Stimulated activated CD4-positive, alpha-beta T cell treated with anti-CD3 and anti-CD28 coated beads, Interleukin-2, amount 100 ng/mL, for 48 hours (primary cell): Measurements from ENCODE around the gene HGFAC.
"Not testable (repeated sequence)": the region's sequence is repeated elsewhere in the genome, so short reads cannot be mapped to it uniquely, and the experiment has no call there.

Experiments used
- DNase-seq, 2 donors: peaks; one replicate each; pipeline ENCODE4 v3.0.0-alpha.2; 2020

HGFAC gene

DNA sequence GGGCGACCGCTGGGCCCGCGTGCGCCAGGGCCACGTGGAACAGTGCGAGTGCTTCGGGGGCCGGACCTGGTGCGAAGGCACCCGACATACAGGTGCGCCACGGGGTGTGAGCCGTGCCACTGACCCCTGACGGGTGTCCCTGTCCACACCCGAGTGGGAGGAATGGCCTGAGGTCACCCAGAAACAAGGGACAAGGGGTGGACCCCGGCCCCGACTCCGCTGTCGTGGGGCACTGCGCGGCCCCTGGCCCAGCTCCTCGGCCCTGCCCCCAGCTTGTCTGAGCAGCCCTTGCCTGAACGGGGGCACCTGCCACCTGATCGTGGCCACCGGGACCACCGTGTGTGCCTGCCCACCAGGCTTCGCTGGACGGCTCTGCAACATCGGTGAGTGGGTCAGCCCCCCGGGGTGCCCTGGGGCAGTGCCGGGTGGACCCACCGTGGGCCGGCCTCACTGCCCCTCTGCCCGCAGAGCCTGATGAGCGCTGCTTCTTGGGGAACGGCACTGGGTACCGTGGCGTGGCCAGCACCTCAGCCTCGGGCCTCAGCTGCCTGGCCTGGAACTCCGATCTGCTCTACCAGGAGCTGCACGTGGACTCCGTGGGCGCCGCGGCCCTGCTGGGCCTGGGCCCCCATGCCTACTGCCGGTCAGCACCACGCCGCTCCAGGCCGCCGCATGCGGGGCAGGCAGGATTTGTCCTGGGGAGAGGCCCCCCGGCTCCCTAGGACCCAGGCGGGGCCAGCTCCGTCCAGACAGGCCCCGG lies 2.8 kb downstream of the HGFAC start:
- no peak for DNase-seq

DNA sequence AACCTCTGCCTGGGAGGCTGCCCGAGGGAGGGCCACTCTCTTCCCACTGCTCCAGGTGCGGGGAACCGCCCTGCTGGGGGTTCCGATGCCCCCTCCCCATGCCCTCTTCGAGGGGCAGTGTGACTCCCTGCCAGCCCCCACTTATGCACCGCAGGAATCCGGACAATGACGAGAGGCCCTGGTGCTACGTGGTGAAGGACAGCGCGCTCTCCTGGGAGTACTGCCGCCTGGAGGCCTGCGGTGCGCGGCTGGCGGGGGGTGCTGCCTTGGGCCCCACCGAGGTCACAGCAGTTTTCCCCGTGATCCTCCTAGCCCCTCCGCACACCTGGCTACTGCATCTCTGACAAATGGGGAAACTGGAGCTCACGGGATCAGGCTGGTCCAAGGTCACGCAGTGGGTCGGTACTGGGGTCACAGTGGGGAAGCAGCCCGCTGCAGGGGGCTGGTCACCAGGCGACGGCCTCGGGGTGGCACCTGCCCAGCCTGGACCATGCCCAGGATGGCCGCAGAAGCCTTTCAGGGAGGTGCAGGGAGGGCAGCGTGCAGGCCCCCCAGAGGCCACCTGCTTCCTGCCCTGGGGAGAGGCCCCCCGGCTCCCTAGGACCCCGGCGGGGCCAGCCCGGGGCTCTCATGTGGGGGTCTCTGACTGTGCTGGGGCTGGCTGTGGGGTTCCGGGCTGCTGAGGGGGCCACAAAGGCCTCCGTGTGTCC lies 3.5 kb downstream of the HGFAC start:
- no peak for DNase-seq

DNA sequence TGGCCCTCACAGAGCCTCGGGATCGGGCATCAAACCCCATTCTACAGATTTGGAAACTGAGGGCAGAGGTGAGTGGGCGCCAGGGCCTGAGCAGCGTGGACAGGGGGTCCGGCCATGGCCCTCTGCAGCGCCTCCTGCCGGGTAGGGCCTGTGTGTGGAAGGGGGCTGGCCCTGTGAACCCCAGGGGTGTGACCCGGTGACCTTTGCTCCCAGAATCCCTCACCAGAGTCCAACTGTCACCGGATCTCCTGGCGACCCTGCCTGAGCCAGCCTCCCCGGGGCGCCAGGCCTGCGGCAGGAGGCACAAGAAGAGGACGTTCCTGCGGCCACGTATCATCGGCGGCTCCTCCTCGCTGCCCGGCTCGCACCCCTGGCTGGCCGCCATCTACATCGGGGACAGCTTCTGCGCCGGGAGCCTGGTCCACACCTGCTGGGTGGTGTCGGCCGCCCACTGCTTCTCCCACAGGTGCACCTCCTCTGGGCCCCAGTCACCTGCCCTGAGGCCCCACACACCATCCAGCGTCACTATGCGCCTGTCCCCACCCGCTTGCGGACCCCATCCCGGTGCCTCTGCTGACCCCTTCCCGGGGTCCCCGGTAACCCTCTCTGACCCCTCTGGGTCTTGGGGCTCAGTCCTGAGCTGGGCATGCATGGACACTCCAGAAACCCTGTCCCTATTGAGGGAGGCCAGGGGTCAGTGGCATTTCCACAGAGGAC lies 4.2 kb downstream of the HGFAC start:
- DNase-seq = no peak

DNA sequence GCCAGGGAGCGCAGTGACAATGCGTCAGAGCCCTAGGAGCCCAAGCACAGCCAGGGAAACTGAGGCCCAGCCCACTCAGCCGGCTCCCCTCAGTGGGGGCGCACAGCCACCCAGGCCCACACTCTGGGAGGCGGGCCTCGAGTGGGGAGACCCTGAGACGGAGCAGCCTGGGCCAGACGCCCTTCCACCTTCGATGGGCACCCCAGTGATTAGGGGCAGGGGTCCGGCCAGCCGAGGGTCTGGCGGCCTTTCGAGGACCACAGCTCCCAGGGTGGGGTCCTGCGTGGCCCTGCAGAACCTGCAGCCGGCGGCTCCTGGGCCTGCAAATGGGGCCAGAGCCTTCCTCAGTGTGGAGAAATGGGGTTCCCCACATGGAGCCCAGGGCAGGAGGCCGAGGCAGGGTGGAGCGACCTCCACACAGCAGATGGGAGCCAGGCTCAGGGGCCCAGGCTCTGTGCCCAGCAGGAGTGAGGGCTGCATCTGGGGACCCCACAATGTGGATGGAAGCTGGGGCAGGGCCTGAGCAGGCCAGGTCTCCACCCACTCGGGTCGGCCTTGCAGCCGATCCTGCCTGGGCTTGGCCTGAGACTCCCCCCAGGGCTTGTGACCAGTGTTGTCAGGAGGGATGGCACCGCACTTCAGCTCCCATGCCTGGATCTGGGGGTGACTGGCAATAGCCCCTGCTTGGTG lies 5.0 kb downstream of the HGFAC start:
- DNase-seq = no peak

DNA sequence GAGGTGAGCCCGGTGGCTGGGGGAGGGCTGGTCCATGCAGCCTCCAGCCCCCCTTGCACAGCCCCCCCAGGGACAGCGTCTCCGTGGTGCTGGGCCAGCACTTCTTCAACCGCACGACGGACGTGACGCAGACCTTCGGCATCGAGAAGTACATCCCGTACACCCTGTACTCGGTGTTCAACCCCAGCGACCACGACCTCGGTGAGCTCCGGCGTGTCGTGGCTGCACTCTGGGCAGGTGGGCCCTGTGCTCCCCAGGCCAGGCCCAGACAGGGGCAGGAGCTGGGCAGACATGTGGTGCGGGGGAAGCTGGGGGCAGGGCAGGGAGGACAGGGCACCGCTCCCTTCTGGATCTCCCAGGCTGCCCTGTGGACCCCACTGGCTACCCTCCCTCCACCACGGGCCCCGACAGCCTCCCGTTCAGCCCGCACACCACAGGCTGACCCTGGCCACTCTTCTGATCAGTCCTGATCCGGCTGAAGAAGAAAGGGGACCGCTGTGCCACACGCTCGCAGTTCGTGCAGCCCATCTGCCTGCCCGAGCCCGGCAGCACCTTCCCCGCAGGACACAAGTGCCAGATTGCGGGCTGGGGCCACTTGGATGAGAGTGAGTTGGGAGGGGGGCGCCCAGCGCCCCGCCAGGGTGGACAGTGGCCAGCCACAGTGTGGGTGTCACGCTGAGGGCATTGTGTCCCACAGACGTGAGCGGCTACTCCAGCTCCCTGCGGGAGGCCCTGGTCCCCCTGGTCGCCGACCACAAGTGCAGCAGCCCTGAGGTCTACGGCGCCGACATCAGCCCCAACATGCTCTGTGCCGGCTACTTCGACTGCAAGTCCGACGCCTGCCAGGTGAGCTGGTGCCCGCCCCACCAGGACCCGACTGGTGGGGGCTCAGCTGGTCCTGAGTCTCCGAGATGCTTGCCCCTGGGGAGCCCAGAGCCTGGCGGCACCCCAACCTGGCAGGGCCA lies 5.9 kb downstream of the HGFAC start:
- no peak for DNase-seq

DNA sequence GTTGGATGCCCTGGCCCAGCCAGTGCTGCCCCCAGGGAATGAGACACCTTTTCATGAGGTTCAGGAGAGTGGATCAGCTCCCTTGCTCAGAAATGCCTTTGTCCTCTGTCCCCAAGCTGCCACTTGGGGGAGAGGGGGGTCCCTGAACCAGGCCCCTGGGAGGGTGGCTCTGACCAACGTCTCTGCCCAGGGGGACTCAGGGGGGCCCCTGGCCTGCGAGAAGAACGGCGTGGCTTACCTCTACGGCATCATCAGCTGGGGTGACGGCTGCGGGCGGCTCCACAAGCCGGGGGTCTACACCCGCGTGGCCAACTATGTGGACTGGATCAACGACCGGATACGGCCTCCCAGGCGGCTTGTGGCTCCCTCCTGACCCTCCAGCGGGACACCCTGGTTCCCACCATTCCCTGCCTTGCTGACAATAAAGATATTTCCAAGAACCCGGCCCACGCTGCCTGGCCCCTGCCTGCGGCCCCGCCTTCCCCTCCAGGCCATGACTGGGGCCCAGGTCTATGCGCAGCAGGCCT lies 7.3 kb downstream of the HGFAC start:
- no peak for DNase-seq

DNA sequence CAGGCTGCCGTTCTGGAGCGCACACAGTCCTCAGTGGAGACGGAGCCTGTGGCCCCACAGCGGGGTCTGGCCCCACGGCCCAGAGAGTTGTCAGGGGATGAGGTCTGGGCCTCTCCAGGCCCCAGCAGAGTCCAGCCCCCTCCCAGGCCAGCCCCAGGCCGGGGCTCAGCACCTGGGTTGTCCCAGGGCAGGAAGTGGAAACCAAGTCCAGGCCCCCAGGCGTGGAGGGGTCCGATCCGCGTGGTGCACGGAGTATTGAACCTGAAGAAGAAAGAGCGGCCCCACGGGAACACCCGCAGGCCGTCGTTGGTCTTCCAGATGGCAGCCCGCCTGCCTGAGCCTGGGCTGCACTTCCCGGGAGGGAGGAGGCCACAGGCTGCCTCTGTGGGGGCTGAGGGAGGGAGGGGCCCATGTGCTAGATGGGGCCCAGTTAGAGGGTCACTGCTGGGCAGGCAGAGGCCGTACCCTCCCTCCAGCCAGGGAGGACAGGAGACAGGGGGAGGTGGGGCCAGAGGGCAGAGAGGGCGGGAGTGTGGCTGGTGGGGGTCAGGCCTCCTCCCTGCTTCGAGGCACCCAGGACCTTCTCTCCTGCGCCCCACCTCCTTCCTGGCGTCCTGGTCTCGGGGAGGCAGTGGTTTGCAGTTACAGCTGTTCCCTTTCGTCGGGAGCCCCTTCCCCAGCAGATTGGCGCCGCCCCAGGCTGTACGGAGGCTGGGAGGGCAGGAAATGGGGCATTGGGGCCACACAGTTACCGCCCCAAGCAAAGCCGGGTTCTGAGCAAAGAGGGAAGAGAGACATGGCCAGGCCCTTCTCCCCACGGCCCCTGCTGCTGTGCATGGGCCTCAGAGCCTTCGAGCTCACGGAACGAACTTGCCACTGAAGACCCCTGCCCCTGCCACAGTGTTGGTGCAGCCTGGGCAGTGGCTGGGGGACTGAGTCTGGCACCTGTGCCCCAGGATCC lies 8.1 kb downstream of the HGFAC start:
- no peak for DNase-seq

DNA sequence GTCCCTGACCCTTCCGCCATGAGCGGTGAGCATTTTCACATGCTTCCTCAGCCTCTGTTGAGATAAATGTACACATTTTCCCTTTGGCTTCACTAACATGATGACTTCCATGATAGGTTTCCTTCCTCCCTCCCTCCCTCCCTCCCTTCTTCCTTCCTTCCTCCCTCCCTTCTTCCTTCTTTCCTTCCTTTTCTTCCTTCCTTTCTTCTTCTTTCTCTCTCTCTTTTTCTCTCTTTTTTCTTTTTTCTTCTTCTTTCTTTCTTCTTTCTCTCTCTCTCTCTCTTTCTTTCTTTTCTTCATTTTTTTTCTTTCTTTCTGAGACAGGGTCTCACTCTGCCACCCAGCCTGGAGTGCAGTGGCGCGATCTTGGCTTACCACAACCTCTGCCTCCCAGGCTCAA lies 8.9 kb downstream of the HGFAC start:
- no peak for DNase-seq

DNA sequence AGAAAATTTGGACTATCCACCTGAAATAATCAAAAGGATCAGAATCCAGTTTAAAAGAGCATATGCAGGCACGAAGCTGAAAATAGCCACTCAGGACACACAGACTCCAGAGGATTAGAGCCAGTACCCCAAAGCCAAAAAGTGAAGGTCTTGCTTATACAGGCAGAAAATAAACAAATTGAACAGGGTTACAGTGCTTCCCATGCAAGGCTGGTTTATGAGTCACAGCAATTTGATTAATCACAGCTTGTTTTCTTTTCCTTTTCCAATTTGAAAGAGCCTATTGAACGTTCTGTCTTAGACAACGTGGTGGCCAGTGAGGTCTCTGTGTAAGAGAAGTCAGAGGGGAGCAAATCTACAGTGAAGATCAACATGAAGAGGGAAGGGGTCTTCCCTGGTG lies 10.2 kb downstream of the HGFAC start:
- no peak for DNase-seq

DNA sequence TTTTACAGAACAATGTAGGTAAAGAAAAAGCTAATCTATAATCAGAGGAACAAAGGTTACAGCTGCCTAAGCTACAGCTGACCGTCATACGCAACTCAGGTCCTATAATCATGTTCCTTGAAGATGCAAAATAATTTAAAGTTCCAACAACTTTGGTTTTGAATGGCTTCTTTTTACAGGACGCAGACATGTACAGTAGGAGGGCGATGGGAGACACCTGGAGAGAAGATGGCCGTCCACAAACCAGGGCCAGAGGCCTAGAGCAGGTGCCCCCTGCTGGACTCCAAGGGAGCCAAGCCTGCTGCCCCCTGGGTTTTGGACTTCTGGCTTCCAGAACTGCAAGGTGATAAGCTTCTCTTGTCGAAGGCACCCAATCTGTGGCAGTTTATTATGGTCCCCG lies 10.6 kb downstream of the HGFAC start:
- no peak for DNase-seq

DNA sequence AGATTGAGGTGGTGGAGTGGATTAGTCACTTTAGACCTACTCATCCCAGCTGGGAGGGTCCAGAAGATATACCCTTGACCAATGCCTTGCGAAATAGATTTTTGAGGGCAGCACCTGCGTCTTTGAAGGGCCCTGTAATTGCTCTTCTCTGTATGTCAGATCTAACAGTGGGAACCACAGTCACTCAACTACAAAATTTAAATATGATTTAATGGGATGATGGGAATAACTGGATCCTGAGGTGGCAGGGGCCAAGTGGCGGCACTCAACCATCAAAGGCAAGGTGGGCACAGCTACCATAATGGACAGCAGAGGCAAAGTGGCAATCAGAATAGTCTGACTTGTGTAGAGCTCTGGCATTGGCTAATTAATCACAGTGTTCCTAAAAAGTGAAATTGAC lies 13.8 kb downstream of the HGFAC start:
- DNase-seq = not testable (repeated sequence)

DNA sequence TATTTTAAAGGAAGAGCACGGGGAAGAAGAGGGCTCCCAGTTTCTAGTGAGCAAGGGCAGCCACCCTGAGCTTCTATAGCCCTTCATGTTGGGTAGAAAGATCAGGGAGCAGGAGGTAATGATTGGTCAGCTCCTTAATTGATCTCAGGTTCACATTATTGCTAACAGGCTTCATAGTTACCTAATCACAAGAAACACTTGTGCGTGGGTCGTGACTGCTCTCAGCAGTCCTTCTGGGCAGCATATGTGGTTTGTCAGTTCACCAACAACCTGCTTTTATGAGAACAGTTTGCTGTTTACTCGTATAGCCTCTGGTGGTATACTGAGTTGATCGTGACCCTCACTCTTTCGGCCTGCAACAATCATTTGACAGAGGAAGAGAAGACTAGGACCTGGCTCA lies 16.6 kb downstream of the HGFAC start:
- no peak for DNase-seq

DNA sequence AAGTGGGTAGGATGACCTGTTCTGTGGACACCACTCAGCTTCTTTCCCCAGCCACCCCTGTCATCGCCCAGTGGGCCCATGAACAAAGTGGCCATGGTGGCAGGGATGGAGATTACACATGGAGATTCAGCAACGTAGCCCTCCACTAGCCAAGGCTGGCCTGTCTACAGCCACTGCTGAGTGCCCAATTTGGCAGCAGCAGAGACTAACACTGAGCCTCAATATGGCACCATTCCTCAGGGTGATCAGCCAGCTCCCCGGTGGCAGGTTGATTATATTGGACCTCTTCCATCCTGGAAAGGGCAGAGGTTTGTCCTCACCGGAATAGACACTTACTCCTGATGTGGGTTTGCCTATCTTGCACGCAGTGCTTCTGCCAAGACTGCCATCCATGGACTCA lies 17.4 kb downstream of the HGFAC start:
- not testable (repeated sequence) for DNase-seq

DNA sequence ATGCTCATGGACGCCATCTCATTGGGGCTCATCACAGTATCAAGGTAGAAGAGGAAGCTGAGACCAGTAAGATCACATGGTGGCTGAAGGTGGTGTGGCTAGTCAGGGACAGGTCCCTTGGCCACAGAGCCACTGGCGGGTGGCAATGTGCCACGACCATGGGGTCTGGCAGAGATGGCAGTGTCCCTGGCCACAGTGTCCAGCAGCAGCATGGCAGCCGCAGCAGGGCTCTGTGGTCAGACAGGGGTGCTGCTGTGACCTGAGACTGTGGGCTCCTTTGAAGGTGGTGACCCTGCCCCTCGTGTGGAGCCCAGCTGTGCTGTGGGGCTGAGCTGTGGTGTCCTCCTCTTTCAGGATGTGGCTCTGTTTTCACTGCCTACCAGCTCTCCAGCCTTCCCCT lies 19.2 kb downstream of the HGFAC start:
- no peak for DNase-seq

DNA sequence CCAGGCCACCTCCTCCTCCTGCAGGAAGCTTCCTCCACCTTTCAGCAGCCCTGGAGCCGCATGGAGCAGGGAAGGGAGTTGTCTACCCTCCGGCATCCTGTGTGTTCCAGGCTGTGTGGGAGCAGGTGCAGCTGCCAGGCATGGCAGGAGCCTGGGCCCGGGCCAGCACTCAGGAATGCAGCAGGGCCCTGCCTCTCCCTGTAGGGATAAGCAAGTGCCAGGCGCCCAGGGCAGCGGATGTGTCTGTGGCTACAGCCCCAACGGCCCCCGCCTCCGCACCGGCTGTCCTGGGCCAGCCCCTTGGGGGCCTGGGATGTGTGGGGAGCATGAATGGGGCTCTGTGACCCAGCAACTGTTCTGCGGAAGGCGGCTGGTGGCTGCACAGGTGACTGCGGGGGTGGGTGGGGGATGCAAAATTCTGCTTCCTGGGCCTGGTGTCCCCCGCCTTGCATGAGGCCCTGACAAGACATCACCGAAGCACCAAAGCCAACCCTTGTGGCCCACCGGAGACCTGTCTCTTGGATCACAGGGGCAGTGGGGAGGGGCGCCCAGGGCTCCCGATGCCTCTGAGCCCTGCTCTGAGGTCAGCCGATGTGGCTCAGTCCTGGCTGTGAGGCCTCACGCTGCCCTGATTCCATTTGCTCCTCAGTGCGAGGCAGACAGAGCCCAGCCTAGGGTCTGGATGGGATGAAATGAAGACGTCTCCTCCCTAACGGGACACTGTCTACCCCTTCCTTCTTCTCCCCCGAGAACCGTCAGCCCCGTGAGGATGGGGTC lies 19.9 kb downstream of the HGFAC start:
- DNase-seq = no peak

DNA sequence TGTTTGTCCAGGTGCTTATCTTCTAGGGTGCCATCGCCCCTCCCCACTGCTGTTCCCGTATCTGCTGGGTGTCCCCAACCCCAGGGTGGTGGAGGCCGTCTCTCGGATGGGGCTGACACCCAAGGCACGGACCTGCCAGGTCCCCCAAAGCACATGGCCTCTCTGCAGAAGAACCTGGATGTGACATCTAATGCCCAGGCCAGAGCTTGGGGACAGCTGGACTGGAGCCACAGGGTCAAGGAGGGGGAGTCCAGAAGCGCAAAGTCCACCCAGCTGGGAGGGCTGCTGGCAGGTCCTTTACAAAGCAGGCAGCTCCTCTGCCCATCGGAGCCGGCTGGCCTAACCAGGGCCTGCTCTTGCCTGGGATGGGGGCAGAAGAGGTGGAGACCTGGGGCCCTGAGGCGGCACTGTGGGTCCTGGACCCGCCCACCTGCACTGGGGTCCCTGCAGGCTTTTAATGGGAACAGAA lies 20.6 kb downstream of the HGFAC start:
- DNase-seq = no peak

DNA sequence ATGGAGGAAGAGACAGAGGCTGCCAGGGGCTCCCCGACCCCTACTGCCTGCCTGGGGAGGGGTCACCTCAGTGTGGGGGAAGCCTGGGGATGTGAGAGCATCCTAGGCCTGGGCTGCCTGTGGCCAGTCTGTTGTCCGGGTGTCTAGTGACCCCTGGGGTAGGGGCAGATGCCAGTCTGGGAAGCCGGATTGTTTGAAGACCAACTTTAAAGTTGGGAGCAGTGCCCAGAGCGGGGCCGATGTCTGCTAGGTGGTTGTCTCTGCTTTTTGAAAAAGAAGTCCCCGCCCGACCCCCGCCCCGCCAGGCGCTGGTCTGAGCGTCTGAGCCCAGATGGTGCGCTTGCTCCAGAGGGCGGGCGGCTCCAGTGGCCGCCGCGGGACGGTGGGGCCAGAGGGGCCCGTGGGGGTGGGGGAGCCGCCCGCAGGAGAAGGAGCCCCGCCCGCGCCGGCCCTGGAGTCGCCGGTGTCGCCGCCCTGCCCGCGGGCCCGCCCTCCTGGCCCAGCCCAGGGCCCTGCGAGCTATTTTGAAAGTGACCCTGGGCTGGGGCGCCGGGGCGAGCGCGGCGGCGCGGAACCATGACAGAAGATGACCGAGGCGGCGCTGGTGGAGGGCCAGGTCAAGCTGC lies 21.1 kb downstream of the HGFAC start, which contains the start of gene DOK7:
DOK7 (plus strand) TSS at position 517 of the 626 bp plus-strand sequence; CDS start at position 587, 70 bp downstream.
- no peak for DNase-seq

DNA sequence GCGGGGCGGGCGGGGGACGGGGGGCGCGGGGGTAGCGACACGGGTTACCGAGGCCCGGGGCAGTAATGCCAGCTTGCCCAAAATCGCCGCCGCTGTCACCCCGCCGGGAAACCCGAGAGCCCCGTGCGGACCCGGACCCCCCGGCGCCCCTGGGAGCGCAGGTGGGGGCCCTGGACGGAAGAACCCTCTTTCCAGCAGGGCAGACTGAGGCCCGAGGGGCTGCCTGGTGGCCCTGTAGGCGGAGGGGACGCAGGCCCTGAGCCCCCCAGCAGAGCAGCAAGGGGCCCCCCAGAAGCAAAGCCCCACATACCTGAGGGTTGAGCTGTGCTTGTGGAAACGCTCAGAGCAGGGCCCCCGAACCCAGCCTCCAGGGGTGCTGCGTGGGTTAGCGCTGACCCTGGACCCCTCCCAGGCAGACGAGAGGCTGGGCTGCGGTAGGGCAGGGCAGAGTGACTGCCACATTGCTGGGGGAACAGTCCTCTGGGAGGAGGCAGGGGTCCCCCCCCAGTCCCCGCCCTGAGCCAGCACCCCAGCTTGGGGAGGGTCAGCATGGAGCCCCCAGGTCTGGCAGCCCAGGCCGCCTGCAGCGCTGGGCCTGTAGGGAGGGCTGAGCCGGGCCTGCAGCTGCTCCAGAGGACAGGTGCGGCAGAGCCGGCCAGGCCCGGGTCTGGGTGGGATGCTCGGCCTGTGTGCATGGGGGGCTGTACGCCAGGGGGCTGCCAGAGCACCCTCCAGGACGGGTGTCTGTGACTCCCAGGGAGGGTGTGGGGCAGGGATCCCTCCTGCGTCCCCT lies 22.0 kb downstream of the HGFAC start:
- DNase-seq = no peak
